Smooth muscle cell (in vitro differentiated cells): ENCODE measurements around the gene SBNO2. TPM values are rescaled to one million over a fixed set of nuclear protein-coding genes. Genes with fewer than 3 reads are reported as not detected.
A peak's percentile ranks its signal among the peaks of the same experiment; 100 is the strongest.
"Not testable (repeated sequence)": the region's sequence is repeated elsewhere in the genome, so short reads cannot be mapped to it uniquely, and the experiment has no call there.

ENCODE experiments used
- DNase-seq: peaks from one replicate; lab custom pipeline; 2025; ENCODE audit not compliant: unreplicated experiment; lab: John Stamatoyannopoulos, UW
- H2AFZ ChIP-seq: fragments of 200-600 bp; sonication (generic); 2 replicates; pipeline ENCODE4 v1.6.0; 2016; ENCODE audit warnings: antibody characterized with exemption, low read depth, mild to moderate bottlenecking
- H3F3A ChIP-seq: fragments of 200-600 bp; sonication (generic); 2 replicates; pipeline ENCODE4 v1.6.0; 2017; ENCODE audit warnings: antibody characterized with exemption, low read depth
- H3K27ac ChIP-seq: fragments of 200-600 bp; sonication (generic); 2 replicates; pipeline ENCODE4 v1.5.1; 2016; ENCODE audit warnings: low read depth, mild to moderate bottlenecking
- H3K27me3 ChIP-seq: fragments of 200-600 bp; sonication (generic); 2 replicates; pipeline ENCODE4 v1.6.1; 2016; ENCODE audit warnings: low read depth, mild to moderate bottlenecking
- H3K36me3 ChIP-seq: fragments of 200-600 bp; sonication (generic); 2 replicates; pipeline ENCODE4 v1.5.1; 2016; ENCODE audit warnings: low read depth
- H3K4me1 ChIP-seq: fragments of 200-600 bp; sonication (generic); 2 replicates; pipeline ENCODE4 v1.5.1; 2016; ENCODE audit warnings: low read depth
- H3K4me2 ChIP-seq: fragments of 200-600 bp; sonication (generic); 2 replicates; pipeline ENCODE4 v1.6.0; 2016; ENCODE audit warnings: mild to moderate bottlenecking
- H3K4me3 ChIP-seq: fragments of 200-600 bp; sonication (generic); 2 replicates; pipeline ENCODE4 v1.5.1; 2016; ENCODE audit warnings: mild to moderate bottlenecking
- H3K79me2 ChIP-seq: fragments of 200-600 bp; sonication (generic); 2 replicates; pipeline ENCODE4 v1.6.0; 2016; ENCODE audit warnings: low read depth, mild to moderate bottlenecking
- H3K9ac ChIP-seq: fragments of 200-600 bp; sonication (generic); 2 replicates; pipeline ENCODE4 v1.6.0; 2016; ENCODE audit warnings: low read depth
- H3K9me3 ChIP-seq: fragments of 200-600 bp; sonication (generic); replicated peaks from 2 replicates; pipeline ENCODE4 v1.5.1; 2016; ENCODE audit warnings: low read depth
- H4K20me1 ChIP-seq: fragments of 200-600 bp; sonication (generic); 2 replicates; pipeline ENCODE4 v1.6.0; 2016; ENCODE audit warnings: low read depth
- CTCF ChIP-seq: fragments of 200-600 bp; sonication (generic); IDR thresholded peaks from 2 replicates; pipeline ENCODE4 v1.5.1; 2017; ENCODE audit warnings: borderline replicate concordance, mild to moderate bottlenecking, antibody characterized with exemption; ENCODE audit not compliant: insufficient read depth, poor library complexity, severe bottlenecking
- WGBS: methylation state at CpG from one replicate; pipeline ENCODE4 v1.1.7; 2016; ENCODE audit warnings: low lambda C conversion rate; 5-methylcytosine and 5-hydroxymethylcytosine counted together
- polyA plus RNA-seq: library from polyadenylated mRNA; unstranded; fragments of >200 nt; fragmentation: Nextera tagmentation; extraction: Ambion mirVana; gene quantifications from 2 replicates; pipeline ENCODE4 v1.2.1, GENCODE V29; 2016
- total RNA-seq: library from RNA; depleted of rRNA; stranded (reverse); fragments of >200 nt; gene quantifications from 2 replicates; pipeline ENCODE4 v1.2.3, GENCODE V29; 2014

The SBNO2 gene
- total and polyA plus RNA-seq, 2 experiments from 2014 or later: 16.4 to 17.6 TPM

GRCh38 chr19:1206864-1207450 lies 32.9 kb upstream of the SBNO2 start:
- Histone ChIP-seq H4K20me1 (peaks cover 29% of the 10 kb centered on the region), H3K4me1 (peaks cover 24% of the 10 kb centered on the region), H2AFZ (no peak overlapping the region), H3K79me2 (peaks cover 59% of the 10 kb centered on the region), H3K27me3 (no peaks in the 10 kb centered on the region), H3K4me3 (peak overlapping the region; percentile 88), H3K27ac (peak overlapping the region; percentile 46), H3K4me2 (peak overlapping the region; percentile 99), H3K36me3 (no peaks in the 10 kb centered on the region), H3K9ac (peak overlapping the region; percentile 77), H3F3A (peaks cover 25% of the 10 kb centered on the region), H3K9me3 (no peaks in the 10 kb centered on the region)
- DNase-seq: no peak
- no peak for TF ChIP-seq CTCF
- WGBS: 5% methylated on average over 38 of the region's 38 CpGs

- peaks cover 52% of the 10 kb centered on the region for H3K79me2 ChIP-seq
- H3K27me3 ChIP-seq: no peaks in the 10 kb centered on the region
- peaks cover 29% of the 10 kb centered on the region for H4K20me1 ChIP-seq
- H3K36me3 ChIP-seq: no peaks in the 10 kb centered on the region
- peak overlapping the region; percentile 88 for H3K4me3 ChIP-seq
- H3K4me2 ChIP-seq: peak overlapping the region; percentile 99
- peaks cover 25% of the 10 kb centered on the region for H3F3A ChIP-seq
- peak overlapping the region; percentile 77 for H3K9ac ChIP-seq
- H2AFZ ChIP-seq: no peak overlapping the region
- WGBS: 2% methylated on average over 39 of the region's 78 CpGs
- DNase-seq: no peak
- H3K27ac ChIP-seq: peak overlapping the region; percentile 46
- peaks cover 24% of the 10 kb centered on the region for H3K4me1 ChIP-seq
- H3K9me3 ChIP-seq: no peaks in the 10 kb centered on the region
- no peak for TF ChIP-seq CTCF
Measured at GRCh38 chr19:1206150-1206863, 32.2 kb upstream of the SBNO2 start.

GRCh38 chr19:1205114-1206099 lies 31.3 kb upstream of the SBNO2 start, which contains the start of gene STK11:
STK11 (plus strand) TSS chr19:1205778; CDS start chr19:1206914, 1,136 bp downstream.
- Histone ChIP-seq H3K36me3 (no peaks in the 10 kb centered on the region), H3K27me3 (no peaks in the 10 kb centered on the region), H3K4me3 (peak within 1 kb of the TSS; percentile 88), H4K20me1 (peaks cover 29% of the 10 kb centered on the region), H3K9me3 (no peaks in the 10 kb centered on the region), H2AFZ (peak within 1 kb of the TSS; percentile 70), H3K9ac (peak within 1 kb of the TSS; percentile 77), H3K4me1 (peaks cover 24% of the 10 kb centered on the region), H3K27ac (peak within 1 kb of the TSS; percentile 46), H3F3A (peaks cover 25% of the 10 kb centered on the region), H3K4me2 (peak within 1 kb of the TSS; percentile 99), H3K79me2 (peaks cover 43% of the 10 kb centered on the region)
- 9% methylated on average over 43 of the region's 114 CpGs for WGBS
- DNase-seq: peak; percentile 94
- no peak for TF ChIP-seq CTCF

- not testable (repeated sequence) for H3K79me2 ChIP-seq, H3K27me3 ChIP-seq, H3K9ac ChIP-seq, H3K4me2 ChIP-seq, H3K4me1 ChIP-seq, H3K4me3 ChIP-seq, H2AFZ ChIP-seq, H4K20me1 ChIP-seq, H3K27ac ChIP-seq, H3K36me3 ChIP-seq, DNase-seq, H3K9me3 ChIP-seq
- H3F3A ChIP-seq: peaks cover 13% of the 10 kb centered on the region
- 73% methylated on average over 4 of the region's 4 CpGs for WGBS
Measured at GRCh38 chr19:1200614-1201013, 26.5 kb upstream of the SBNO2 start.
